ENCODE measurements around the gene PDE4B. TPM values are rescaled to one million over a fixed set of nuclear protein-coding genes. Genes with fewer than 3 reads are reported as not detected.

Gene PDE4B
- total RNA-seq, 1 experiment from 2014 or later, result 6.9 TPM

DNA sequence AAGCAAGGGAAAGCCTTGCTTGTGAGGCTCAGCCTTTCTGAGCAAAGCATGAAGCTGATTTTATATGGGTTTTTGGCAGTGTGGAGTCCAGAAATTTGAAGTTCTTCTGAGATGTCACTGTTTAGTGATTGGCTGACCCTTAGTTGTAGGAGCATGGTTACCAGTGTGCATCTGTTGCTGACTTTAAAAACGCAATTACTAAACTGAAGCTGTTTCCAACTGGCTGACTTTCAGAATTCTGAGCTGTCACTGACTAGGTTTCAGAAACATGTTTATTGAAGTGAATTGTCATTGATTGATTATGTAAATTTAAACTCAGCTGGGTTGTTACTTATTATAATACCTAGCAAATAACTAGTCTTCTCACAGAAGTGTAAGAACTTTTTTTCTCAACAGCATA, 89.4 kb downstream of the PDE4B start:
- DNase-seq (ENCODE audit: low read depth), result no peak

DNA sequence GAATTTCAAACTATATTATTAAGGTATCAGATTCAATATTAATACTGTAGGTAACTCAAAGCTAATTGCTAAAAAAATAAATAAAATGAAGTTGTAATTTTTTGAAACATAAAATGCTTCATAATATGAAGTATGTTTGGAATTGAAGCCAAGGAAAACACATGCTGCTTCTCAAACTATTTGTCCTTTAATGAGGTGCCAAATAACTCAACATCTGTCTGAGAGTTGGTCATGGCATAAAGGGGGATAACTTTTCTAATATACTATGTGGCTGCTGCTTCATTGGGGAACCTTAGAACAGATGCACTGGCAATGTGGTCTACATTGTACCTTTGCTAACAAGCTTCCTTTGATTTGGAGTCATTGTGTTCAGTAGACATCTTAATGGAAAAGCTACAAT, 96.7 kb downstream of the PDE4B start:
- DNase-seq (ENCODE audit: low read depth), result no peak

DNA sequence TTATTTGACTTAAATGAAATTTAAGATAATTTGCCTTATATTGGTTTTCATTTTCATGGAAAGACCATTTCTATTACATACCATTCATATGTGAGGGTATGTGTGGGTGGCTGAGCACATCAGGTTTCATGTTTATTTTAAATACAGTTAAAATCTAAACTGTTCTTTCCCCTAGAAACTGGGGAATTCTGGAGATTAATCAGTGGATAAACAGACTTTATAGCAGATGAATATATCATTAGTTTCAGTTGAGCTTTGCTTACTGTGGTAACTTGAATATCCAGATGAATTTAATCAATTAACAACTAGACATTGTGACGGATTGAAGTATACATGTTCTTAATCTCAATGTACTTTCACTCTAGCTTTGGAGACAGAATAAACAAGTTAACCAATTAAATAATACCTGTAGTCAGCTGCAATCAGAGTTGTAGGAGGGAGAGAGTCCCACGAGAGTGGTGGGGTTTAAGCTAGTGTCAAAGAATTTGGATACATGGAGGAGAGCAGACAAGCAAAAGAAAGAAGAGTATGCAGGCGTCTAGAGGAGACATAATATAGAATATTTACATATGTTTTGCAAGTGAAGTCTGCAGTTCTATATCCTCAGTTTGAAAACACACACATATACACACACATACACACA, 97.6 kb downstream of the PDE4B start:
- DNase-seq (ENCODE audit: low read depth), result no peak

DNA sequence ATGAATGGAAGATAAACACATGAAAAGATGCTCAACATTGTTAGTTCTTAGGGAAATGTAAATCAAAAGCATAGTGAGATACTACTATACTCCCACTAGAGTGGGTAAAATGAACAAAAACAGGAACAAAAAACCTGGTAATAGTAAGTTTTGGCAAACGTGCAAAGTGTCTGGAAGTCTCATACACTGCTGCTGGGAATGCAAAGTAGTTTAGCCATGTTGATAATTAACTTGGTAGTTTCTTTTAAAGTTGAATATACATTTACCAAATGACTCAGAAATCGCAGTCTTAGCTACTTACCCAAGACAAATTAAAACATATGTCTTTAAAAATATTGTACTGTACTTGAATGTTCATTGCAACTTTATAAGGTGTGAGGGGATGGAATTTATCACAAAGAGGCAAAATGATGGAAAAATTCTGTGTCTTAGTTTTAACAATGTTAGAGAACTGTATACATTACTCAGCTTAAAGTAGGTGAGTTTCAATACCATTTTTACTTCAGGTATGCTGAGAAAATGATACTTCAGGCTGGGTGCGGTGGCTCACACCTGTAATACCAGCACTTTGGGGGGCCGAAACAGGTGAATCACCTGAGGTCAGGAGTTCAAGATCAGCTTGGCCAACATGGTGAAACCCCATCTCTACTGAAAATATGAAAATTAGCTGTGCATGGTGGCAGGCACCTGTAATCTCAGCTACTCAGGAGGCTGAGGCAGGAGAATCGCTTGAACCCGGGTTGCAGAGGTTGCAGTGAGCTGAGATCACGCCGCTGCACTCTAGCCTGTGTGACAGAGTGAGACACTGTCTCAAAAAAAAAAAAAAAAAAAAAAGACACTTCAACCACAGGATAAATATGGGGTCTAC, 102.3 kb downstream of the PDE4B start:
- no peak for DNase-seq (ENCODE audit: low read depth)

DNA sequence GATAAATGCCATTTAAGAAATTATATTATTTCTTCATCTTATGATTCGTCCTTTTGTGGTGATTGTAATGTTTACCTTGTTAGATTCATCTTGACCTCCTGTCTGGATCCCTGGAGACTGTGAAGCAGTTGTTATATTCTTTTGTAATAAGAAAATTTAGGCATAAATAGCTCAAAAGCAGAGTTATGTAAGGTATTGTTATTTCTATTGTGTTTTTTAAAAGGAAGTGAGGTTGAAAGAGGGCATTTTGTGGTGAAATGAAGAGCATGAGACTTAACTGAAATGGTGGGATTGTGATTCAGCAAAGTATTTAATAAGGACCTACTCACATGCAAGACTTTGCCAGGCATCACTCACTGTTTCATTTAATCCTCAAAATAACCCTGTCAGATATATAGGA, 104.0 kb downstream of the PDE4B start:
- no peak for DNase-seq (ENCODE audit: low read depth)

DNA sequence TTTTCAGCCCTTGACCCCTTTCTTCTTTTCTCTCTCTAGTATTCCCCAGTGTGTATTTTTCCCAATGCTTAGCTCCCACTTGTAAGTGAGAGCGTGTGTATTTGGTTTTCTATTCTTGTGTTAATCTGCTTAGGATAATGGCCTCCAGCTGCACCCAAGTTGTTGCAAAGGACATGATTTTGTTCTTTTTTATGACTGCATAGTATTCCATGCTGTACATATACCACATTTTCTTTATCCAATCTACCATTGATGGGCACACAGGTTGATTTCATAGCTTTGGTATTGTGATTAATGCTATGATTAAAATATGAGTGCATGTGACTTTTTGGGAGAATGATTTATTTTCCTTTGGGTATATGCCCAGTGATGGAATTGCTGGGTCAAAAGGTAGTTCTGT, 104.8 kb downstream of the PDE4B start:
- DNase-seq (ENCODE audit: low read depth), result no peak

DNA sequence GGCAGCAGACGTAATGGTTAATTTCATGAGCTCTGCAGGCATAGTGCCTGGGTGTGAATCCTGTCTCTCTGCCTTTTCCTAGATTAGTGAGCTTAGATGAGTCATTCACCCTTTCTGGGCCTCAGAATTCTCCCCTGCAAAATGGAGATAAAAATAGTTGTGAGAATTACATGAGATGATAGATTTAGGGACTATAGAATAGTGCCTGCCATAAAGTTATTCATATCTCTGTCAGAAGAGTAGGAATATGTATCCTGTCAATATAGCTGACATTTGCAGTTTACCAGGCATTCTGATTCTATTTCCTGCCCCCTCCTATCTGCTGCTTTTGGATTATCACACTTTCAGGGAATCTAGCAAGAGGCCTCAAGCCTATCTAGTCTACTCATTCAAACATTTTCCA, 112.0 kb downstream of the PDE4B start:
- no peak for DNase-seq (ENCODE audit: low read depth)

DNA sequence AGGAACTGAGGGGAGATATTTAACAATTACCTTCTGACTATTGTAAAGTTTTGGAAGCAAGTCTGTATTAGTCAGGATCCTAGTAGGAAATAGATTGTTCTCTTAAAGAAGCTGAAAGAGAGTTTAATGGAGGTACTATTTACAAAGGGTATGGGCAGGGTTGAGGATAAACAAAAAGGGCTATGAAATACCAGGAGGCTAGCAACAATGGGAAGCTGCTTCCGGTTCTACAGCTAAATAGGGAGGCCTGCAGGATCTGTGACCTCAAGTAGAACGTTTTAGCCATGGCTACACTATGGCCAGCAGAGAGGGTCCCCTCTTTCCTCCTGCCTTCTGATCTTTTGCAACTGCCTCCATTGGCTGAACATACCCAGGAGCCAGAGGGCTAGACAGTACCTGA, 117.7 kb downstream of the PDE4B start:
- DNase-seq (ENCODE audit: low read depth), result no peak

DNA sequence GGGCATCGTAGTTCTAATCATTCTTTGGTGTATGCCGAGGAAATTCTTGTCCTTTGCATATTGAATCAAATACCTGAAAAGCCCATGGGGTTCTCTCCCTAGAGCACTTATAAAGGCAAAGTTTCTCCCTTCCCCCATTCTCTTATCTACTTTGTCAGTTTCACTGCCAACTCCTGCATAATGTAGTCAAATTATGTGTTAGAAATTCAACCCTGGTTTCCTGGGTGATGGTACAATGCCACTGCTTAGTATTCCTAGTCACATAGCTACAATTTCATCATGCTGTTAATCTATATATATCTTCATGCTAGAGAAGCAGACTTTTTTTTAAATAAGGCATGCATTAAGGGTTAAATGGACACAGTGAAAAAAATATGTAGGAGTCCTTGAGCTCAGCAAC, 119.0 kb downstream of the PDE4B start:
- DNase-seq (ENCODE audit: low read depth), result no peak

DNA sequence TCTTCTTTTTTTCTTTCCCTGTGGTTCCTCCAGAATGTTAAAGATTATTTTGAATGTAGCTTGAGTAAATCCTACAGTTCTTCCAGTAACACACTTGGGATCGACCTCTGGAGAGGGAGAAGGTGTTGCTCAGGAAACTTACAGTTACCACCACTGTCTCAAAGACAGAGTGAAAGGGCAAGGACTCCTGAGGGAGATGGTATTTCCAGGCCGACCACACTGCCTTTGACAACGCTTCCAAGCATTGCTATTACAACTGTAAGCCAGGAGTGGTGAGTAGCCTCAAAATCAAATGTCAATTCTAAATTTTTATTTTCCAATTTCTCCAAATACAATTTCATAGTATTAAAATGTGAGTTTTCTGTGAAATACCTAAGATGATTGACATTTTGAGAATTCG, 125.9 kb downstream of the PDE4B start:
- no peak for DNase-seq (ENCODE audit: low read depth)

DNA sequence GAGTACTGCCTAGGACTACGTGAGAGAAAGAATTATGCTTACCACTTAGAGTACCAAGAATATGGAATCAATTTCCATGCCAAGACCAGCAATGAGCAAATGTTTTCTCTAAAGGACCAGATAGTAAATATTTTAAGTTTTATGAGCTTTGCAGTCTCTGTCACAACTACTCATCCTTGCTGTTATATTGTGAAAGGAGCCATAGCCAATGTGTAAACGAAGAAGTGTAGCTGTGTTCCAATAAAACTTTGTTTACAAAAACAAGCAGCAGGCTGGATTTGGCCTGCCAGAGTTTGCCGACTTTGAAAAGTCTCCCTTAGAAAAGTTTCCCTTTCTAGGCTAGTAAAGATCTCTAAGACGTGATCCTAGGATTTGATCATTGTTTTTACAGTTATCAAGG, 128.8 kb downstream of the PDE4B start:
- no peak for DNase-seq (ENCODE audit: low read depth)

DNA sequence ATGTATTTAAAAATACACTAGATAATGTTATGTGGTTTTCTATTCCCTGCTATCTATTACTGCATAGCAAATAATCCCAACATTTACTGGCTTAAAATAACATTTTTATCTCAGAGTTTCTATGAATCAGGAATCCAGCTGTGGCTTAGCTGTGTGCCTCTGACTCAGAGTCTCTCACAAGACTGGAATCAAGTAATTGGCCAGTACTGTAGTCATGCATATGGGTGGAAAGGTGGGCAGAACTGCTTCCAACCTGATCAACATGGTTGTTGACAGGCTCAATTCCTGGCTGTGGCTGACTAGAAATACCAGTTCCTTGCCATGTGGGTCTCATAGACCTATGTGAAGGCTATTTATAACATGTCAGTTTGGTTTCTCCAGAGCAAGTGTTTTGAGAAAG, 131.8 kb downstream of the PDE4B start:
- DNase-seq (ENCODE audit: low read depth), result peak; percentile 74

DNA sequence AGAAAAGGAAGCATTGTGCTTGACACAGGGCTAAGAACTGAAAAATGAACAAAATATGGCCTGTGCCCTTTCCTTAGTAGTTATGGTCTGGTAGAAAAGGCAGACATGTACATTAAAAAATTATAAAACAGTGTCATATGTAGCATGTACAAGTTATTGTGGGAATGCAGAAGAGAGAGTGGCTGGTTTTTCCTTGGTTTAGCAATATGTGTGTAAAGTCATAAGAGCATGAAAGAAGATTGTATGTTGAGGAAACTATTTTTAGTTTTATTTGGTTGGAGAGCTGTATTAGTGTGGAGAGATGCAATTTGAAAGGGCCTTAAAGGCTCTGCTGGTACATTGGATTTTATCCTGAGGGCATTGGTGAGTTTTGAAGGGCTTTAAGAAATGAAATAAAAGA, 145.8 kb downstream of the PDE4B start:
- DNase-seq (ENCODE audit: low read depth), result no peak

DNA sequence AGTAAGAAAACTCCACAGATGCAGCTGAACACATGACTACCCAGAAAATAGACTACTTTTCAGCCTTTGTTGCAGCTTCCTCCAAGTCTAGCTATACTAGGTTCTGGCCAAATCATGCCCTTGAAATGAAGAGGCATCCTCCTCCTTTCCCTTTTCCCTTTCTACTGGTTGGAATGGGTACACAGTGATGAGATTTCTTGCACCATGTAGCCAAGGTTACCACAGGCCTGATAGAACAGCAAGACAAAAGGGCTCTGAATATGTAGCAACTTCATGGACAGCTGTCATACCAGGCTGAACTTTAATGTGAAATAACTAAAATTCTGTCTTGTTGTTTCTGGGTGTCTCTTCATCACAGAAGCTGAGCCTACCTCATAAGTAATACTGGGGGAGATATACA, 146.5 kb downstream of the PDE4B start:
- DNase-seq (ENCODE audit: low read depth), result no peak

DNA sequence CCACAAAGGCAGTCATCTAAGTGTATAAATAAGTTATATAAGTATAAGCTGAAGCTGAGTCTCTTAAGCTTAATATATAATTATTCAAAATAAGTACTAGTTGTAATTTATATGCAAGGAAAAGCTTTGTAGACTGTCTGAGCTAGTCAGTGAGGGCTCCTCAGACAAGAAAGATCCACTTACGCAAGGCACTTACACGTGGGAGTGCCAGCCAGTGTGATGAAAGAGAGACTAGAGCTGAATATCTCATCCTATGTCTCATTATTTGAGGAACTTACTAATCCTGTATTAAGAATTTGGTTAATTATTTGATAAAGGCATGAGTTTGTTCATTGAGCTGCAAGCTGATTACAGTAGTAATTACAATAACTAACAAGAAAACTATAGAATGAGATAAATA, 146.9 kb downstream of the PDE4B start:
- DNase-seq (ENCODE audit: low read depth), result no peak

DNA sequence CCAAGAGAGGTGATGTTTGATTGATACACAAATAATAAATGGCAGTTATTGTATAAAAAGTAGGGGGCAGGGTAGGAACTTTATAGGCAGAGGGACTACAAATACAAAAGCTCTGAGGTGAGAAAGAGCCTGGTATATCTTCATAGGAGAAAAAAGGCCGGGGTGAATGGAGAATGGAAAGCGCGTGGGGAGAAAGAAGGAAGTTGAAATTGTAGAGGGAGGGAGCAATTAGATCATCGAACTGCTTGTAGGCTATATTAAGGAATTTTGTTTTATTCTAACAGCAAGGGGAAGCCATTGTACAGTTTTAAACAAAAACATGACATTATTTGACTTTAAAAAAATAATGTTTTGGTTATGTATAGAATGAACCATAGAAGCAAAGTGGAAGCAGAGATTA, 147.4 kb downstream of the PDE4B start:
- no peak for DNase-seq (ENCODE audit: low read depth)

DNA sequence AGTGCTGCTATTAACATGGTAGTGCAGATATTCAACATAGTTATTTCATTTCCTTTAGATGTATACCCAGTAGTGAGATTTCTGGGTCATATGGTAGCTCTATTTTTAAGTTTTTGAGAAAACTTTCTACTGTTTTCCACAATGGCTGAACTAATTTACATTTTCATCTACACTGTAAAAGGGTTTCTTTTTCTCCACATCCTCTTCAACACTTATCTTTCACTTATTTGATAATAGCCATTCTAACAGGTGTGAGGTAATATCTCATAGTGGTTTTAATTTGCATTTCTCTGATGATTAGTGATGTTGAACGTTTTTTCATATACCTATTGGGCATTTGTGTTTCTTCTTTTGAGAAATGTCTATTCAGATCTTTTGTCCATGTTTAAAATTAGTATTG, 149.8 kb downstream of the PDE4B start:
- DNase-seq (ENCODE audit: low read depth), result no peak

DNA sequence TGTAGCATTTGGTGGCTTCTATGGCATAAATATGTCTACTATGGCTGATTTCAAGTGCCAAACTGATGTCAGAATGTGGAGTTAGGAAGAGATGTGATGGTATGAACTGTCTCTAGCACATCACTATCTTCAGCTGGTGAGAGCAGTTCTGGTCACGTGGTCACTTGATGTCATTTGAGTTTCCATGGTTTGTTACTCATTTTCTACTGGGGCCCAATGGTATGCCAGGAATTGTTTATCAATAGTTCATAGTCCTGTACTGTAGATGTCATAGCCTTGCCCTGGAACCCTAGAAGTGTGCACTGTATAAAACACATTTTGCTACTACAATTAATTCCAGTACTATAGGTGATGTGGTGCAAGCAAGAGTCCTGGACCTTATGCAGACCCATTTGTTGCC, 153.7 kb downstream of the PDE4B start:
- no peak for DNase-seq (ENCODE audit: low read depth)

DNA sequence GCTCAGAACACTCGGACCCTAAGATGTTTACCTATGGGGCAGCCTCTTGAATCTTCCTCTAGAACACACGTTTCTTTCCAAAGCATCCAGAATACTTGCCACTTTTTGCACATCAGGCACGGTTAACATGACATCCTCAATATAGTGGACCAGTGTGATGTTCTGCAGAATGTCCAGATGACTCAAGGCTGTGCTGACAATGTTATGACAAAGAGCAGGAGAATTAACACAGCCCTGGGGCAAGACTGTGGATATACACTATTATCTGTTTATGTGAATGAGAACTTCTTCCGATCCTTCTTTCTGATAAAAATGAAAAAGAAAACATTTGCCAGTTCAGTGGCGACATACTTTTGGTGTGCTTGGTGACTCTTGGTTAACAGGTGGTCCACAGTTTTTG, 154.3 kb downstream of the PDE4B start:
- DNase-seq (ENCODE audit: low read depth), result no peak

DNA sequence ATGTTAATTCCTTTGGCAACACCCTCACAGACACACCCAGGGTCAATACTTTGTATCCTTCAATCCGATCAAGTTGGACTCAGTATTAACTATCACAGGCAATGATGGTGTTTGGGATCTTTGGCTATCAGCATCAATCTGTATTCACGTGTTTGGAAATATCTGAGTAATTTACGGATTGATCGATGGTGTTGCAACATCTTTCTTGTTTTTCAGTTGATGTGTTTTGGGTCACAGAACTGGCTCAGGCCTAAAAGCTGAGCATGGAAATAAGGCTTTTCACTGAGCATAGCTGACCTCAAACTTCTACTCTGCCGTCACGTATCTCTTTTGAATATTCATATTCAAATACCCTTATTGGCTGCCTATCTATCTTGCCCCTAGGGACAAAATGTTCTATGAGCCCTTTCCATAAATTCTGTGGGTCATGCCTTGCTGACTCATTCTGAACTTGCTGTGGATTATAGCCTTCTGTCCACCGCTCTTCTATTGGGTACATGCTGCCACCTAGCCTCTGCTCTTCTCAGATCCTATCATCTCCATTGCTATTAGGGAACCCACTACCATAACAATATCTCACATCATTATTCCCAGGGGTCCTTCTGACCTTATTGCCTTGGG, 156.0 kb downstream of the PDE4B start:
- DNase-seq (ENCODE audit: low read depth), result peak; percentile 50

DNA sequence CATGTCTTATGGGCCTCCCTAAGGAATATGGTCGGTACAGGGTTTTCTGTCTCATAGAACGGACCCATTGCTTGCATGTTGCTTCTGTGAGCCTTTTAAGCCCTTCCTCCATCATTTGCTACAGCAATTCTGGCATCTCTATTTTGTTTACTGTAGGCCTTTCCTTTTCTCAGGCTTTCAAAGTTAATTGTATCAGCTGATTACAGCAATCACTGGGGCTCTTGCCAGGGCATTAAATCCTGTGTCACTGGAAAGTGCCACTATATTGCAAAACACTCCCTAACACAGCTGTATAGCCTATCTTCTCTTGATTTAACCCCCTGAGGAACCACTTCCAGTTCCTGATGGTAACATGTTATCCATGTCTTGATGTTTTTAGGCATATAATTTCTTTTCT, 156.5 kb downstream of the PDE4B start:
- DNase-seq (ENCODE audit: low read depth), result no peak

DNA sequence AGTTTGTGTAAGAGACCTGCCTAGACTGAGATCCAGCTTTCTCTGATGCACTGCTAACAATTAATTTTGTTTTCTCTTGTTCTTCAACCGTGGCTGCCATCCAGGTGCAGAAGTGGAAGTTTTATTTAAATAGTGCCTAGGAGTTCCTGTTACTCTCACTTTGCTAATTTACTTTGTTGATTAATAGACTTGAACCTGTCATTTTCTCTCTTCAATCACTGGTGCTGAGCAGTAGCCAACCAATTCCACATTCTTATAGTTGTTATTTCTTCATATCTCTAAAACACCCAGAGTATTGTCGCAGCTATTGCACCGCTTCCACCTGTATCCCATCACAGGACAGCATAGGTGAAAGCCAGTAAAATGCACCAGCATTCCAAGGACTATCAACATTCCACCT, 157.2 kb downstream of the PDE4B start:
- DNase-seq (ENCODE audit: low read depth), result no peak

DNA sequence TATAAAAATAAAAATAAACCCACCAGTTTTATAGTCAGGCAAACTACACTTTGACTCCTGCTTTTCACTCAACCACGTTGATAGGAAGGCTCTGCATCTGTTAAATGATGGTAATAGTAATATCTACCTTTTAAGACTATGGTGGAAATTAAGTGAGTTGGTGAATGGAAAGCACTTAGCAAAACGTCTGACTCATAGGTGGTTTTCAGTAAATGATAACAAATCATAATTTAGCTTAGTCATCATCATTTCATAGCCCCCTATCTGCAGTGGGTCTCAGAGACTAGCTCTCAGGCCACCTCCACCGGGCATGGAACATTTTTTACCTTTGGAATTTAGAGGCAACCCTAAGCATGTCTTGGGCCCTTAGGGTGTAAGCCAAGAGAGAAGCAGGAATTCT, 160.0 kb downstream of the PDE4B start:
- DNase-seq (ENCODE audit: low read depth), result peak; percentile 35
